ENCODE results near the gene ASB3.
"Not testable (repeated sequence)": the region's sequence is repeated elsewhere in the genome, so short reads cannot be mapped to it uniquely, and the experiment has no call there.

DNA sequence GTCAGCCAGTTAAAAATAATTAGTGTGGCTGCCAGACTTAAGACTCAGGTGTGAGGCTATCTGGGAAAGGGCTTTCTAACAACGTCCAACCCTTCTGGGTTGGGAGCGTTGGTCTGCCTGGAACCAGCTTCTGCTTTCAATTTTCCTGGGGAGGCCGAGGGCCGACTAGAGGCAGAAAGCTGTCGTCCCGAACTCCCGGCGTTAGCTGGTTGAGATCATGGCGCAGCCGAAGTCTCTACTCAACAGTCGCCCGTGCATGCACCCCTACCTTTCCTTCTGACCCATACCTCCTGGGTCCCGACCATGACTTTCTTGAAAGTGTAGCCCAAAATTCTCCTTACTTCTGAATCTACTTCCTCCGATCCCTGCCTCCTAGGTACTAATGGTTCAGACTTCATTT, 29.5 kb downstream of the ASB3 start:
- TF ChIP-seq, protein P1, sequence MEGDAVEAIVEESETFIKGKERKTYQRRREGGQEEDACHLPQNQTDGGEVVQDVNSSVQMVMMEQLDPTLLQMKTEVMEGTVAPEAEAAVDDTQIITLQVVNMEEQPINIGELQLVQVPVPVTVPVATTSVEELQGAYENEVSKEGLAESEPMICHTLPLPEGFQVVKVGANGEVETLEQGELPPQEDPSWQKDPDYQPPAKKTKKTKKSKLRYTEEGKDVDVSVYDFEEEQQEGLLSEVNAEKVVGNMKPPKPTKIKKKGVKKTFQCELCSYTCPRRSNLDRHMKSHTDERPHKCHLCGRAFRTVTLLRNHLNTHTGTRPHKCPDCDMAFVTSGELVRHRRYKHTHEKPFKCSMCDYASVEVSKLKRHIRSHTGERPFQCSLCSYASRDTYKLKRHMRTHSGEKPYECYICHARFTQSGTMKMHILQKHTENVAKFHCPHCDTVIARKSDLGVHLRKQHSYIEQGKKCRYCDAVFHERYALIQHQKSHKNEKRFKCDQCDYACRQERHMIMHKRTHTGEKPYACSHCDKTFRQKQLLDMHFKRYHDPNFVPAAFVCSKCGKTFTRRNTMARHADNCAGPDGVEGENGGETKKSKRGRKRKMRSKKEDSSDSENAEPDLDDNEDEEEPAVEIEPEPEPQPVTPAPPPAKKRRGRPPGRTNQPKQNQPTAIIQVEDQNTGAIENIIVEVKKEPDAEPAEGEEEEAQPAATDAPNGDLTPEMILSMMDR (conservative IDR thresholded peaks at IDR 0.05; ENCODE audit: low read length): not testable (repeated sequence)
- TF ChIP-seq EZH2phosphoT487 (IDR thresholded peaks at IDR 0.05; ENCODE audit: borderline replicate concordance): not testable (repeated sequence)
